ENCODE data around the gene AMBRA1. TPM values are rescaled to one million over a fixed set of nuclear protein-coding genes. Genes with fewer than 3 reads are reported as not detected.

The AMBRA1 gene, protein sequence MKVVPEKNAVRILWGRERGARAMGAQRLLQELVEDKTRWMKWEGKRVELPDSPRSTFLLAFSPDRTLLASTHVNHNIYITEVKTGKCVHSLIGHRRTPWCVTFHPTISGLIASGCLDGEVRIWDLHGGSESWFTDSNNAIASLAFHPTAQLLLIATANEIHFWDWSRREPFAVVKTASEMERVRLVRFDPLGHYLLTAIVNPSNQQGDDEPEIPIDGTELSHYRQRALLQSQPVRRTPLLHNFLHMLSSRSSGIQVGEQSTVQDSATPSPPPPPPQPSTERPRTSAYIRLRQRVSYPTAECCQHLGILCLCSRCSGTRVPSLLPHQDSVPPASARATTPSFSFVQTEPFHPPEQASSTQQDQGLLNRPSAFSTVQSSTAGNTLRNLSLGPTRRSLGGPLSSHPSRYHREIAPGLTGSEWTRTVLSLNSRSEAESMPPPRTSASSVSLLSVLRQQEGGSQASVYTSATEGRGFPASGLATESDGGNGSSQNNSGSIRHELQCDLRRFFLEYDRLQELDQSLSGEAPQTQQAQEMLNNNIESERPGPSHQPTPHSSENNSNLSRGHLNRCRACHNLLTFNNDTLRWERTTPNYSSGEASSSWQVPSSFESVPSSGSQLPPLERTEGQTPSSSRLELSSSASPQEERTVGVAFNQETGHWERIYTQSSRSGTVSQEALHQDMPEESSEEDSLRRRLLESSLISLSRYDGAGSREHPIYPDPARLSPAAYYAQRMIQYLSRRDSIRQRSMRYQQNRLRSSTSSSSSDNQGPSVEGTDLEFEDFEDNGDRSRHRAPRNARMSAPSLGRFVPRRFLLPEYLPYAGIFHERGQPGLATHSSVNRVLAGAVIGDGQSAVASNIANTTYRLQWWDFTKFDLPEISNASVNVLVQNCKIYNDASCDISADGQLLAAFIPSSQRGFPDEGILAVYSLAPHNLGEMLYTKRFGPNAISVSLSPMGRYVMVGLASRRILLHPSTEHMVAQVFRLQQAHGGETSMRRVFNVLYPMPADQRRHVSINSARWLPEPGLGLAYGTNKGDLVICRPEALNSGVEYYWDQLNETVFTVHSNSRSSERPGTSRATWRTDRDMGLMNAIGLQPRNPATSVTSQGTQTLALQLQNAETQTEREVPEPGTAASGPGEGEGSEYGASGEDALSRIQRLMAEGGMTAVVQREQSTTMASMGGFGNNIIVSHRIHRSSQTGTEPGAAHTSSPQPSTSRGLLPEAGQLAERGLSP (N-terminal part only)
- 15.3 and 17.2 TPM in 2 replicates for total RNA-seq (2014; rRNA removed; shearing (Covaris generic))
- polyA plus RNA-seq (2015; cell fraction: cytosol; rRNA removed): 9.2 and 12.1 TPM in 2 replicates
- polyA plus RNA-seq (2015; cell fraction: nucleus; rRNA removed): 20.5 and 27.2 TPM in 2 replicates

DNA sequence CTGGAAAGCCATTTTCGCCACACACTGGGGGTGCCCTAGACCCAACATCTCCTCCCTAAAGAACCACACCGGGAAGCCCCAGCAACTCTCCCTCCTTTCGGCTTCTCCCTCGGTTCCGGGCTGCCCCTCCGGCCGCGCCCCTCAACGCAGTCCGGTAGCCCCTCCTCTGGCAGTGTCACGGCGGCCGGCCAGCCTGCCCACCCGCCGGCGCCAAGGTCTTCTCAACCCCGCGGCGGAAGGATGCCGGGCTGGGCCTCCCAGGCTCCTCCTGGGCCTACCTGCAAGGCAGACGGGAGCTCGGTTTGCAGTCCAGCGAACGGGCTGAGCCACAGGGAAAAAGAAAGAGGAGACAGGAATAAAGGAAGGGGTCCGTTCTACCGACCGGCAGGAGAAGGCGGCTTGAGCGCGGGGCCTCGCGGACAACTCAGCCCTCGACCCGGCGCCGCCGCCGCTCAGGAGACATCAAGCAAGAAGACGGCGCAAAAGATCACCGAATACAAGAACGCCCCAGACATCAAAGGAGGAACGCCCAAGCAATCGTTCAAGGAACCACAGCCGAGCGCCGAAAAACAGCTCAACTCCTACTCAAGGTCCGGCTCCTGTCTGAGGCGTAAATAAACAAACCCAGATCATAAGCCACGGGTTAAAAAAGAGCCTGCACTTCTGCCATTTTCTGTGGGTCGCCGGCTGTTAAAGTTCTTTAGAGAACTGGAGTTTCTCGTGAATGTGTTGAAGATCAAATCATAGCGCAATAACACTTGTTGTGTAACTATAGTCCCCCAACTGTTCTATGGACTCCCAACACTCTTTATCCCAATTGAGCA is at the start of gene AMBRA1:
Gene AMBRA1 (minus strand): TSS at position 474 of the 824 bp plus-strand sequence. CDS start 45,643 bp downstream, outside the sequence.
- peak; percentile 93 for DNase-seq (ENCODE audit: low read depth)

DNA sequence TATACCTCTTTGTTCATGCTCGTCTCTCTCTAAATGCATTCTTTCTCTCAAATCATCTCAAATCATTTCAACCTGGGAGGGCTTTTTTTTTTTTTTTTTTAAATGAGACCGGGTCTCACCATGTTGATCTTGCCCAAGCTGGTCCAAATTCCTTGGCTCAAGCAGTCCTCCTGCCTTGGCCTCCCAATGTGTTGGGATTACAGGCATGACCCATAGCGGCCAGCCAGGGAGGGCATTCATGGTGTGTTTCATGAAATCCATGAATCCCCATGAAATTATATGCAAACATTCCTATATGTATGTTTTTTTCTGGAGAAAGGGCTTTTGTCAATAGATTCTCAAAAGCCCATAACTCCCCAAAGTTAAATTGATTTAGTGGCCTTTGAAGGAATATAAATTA is 49.7 kb upstream of the AMBRA1 start:
- no peak for DNase-seq (ENCODE audit: low read depth)

DNA sequence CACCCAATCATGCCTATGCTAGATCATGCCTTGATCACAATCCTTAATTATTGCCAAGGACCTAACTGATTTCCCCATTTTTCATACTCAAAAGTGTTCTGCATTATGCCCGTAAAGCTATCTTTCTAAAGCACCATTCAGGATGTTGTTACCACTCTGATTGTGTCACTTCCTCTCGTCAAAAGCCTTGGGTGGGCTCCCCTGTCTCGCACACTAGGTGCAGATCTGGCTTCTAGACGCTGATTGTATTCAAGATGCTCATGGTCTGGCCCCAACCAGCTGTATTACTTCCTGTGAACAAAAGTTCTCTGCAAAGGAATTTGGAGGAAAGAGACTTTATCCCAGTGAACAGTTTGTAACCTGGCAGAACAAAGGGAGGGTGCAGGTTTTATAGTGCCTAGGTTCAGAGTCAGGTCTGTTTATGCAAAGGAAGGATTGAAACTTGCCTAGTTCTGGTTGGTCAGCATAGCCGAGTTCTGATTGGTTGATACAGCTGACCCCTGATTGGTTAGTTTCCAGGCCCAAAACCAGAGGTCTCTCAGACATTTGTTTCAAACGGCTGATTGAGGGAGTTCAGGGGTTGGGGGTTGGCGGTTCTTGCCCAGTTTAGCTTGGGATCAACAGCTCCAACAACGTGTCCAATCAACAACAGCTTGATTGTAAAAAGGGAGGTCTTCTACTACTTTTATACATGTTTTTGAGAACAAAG is 49.0 kb upstream of the AMBRA1 start:
- DNase-seq (ENCODE audit: low read depth): no peak

DNA sequence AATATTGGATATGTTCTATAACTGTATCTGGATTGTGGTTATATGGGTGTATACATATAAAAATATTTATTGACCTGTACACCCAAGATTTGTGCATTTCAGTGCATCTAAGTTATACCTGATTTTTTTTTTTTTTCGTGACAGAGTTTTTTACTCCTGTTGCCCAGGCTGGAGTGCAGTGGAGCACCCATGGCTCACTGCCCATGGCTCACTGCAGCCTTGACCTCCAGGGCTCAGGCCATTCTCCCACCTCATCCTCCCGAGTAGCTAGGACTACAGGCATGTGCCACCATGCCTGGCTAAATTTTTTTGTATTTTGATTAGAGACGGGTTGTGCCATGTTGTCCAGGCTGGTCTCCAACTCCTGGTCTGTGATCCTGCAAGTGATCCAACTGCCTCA is 47.8 kb upstream of the AMBRA1 start:
- no peak for DNase-seq (ENCODE audit: low read depth)

DNA sequence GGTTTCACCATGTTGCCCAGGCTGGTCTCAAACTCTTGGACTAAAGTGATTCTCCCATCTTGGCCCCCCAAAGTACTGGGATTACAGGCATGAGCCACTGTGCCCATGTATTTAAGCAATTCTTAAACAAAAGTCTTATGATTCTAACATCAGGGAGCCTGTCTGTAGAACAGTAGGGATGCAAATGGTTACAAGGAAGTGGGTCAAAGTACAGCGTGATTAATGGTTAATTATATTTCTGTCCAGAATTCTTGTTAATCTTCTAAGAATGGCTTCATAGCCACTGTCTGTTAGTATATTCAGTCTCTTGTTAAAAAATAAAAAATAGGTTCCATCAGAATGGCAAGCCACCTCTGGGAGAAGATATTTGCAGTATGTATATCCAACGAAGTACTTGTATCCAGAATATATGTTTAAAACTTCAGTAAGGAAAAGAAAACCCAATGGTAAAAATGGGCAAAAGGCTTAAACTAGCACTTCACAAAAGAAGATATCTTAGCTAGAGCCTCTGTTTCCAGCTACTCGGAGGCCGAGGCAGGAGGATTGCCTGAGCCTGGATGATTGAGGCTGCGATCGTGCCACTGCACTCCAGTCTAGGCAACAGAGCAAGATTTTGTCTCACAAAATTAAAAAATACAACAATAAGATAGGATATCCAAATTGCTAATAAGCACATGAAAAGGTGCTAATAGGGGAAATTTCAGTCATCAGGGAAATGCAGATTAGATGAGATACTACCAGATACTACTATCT is 46.4 kb upstream of the AMBRA1 start:
- no peak for DNase-seq (ENCODE audit: low read depth)

DNA sequence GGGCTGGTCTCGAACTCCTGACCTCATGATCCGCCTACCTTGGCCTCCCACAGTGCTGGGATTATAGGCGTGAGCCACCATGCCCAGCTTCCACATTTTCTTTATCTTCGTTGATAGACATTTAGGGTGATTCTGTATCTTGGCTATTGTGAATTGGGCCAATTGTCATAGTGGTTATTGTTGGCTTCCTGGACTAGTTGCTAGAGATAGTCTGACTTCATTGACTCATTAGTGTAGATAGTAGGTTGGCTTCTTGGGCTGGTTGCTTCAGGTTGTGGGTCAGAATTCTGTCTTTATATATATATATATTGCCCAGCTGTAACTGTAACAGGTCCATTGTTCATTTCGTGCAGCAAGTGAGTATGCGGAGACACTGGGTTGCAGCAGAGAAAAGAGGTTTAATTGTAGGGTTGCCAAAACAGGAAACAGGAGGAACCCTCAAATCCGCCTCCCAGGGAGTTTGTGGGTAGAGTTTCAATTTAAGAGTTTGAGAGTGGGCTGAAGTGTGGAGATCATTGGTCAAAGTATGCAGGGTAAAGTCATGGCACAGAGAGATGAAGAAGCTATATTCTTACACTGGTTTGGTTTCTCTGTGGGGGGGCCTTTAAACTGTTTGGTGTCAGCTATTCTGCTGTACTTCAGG is 45.5 kb upstream of the AMBRA1 start:
- DNase-seq (ENCODE audit: low read depth): no peak

DNA sequence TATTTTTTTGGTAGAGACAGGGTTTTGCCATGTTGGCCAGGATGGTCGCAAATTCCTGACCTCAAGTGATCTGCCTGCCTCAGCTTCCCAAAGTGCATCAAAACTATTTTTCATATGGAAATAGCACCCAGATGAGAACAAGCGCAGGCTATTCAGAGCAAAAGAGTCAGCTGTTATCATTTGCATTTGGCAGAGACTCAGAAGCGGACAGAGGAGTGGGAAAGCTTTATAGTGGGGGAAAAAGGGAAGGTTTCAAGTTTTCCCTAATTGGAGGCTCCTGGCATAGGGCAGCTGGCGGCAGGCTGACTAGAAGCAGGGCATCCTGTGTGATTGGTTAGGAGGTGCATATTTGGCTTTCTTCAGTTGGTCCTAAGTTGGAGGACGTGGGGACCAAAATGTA is 43.7 kb upstream of the AMBRA1 start:
- no peak for DNase-seq (ENCODE audit: low read depth)

DNA sequence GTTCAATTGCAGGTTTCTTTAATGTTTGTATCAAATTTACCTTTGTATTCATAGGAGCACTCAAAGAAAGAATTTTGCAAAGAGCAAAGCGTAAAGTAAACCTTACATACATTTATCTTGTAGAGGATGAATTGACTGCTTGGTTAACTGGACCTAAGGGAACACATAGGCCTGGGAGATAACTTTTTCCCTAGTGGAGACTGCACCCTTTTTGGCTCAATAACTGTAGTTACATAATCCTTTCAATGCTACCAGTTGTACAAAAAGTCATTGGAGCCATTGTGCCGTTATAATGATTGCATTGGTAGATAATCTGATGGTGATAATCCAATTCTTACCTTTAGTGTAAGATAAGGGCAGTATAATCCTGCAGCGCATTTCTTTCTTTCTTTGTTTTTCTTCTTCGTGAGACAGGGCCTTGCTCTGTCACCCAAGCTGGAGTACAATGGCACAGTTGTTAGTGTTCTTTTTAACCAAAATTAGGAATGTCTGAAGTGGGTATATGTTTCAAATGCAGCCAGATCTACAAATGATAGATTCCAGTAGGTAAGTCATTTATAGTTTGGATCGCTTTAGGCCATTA is 41.8 kb upstream of the AMBRA1 start:
- no peak for DNase-seq (ENCODE audit: low read depth)

DNA sequence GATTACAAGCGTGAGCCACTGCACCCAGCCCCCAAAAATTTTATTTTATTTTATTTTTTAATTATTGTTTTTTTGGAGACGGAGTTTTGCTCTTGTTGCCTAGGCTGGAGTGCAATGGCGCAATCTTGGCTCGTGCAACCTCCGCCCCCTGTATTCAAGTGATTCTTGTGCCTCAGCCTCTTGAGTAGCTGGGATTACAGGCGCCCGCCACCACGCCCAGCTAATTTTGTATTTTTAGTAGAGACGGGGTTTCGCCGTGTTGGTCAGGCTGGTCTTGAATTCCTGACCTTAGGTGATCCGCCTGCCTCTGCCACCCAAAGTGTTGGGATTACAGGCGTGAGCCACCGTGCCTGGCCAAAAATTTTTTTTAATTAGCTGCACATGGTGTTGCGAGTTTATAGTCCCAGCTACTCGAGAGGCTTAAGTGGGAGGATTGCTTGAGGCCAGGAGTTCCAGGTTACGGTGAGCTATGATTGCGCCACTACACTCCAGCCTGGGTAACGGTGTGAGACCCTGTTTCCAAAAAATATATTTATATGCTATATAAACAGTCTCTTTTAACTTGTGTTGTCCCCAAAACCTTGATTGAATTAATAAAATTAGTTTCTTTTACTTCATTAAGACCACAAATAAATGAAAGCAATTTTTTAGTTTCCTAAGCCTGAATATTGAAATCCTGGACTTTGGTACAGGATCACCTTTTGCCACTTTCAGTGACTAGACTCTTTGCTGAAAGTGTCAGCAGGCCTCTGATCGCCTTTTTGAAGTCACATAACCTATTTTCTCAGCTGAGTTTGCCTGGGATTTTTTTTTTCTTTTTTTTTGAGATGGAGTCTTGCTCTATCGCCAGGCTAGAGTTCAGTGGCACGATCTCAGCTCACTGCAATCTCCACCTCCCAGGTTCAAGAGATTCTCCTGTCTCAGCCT is 39.7 kb upstream of the AMBRA1 start:
- DNase-seq (ENCODE audit: low read depth): no peak

DNA sequence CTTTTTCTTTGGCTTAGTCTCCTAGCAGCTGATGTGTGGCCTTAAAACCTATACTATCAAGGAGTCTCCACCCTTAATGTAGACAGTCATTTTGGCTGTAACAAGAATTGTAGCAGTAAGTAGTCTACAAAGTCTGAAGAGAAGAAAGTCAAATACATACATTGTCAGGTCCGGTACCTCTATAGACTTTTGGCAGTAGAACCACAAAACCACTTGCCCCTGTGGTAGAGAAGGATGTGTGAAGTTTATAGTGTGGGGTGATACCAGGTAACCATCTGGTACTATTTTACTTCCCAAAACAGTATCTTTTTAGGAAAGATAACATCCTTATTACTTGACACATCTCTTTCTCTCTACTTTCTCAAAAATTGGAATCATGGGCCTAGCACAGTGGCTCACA is 38.7 kb upstream of the AMBRA1 start:
- DNase-seq (ENCODE audit: low read depth): no peak

DNA sequence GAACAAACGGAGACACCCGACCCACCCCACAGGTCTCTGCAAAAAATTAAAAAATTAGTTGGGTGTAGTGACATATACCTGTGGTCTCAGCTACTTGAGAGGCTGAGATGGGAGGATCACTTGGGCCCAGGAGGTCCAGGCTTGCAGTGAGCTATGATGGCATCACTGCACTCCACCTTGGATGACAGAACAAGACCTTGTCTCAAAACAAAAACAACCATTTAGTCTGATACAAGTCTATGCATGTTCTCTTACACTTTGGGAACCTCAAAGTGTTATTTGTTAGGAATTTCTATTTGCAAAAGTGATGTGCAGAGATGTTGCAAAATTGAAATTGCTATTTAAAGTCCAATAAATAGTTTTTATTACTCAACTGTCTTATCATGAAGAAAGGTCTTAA is 37.9 kb upstream of the AMBRA1 start:
- DNase-seq (ENCODE audit: low read depth): no peak

DNA sequence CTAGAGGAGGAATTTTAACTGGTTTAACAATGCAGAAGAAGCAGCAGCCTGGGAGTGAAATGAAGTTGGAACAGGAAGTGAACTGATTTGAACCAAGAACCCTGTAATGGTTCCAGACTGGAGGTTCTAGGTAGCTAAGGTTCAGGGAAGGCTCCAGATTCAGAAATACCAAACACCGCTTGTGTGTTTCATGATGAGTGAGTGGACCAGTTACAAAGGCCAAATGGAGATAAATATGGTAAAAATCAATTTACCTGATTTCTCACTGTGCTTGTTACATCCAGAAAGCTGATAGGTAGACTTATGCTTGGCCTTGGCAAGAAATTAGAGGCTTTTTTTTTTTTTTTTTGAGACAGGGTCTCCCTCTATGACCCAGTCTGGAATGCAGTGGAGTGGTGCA is 36.4 kb upstream of the AMBRA1 start:
- no peak for DNase-seq (ENCODE audit: low read depth)

DNA sequence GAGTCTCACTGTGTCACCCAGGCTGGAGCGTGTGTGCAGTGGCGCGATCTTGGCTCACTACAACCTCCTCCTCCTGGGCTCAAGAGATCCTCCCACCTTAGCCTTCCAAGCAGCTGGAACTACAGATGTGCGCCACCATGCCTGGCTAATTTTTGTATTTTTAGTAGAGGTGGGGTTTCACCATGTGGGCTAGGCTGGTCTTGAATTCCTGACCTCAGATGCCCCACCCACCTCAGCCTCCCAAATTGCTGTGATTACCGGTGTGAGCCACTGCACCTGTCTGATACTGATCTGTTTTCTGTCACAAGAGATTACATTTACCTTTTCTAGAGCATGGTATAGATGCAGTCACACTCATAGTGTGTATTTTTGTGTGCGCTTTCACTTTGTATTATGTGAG is 35.1 kb upstream of the AMBRA1 start:
- no peak for DNase-seq (ENCODE audit: low read depth)

DNA sequence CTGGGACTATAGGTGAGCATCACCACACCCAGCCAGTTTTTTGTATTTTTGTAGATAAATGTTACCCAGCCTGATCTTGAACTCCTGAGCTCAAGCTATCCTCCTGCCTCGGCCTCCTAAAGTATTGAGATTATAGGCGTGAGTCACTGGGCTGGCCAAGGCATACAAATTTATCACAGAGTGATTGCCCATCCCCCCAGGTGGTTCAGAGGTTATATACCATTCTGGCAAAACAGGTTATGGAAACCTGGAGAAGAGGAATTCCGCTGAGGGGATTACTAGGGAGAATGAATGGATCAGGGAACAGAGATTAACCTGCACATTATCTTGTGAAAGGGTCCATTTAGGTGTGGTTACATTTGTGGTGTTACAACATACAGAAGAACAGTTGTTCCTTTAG is 31.6 kb upstream of the AMBRA1 start:
- DNase-seq (ENCODE audit: low read depth): no peak

DNA sequence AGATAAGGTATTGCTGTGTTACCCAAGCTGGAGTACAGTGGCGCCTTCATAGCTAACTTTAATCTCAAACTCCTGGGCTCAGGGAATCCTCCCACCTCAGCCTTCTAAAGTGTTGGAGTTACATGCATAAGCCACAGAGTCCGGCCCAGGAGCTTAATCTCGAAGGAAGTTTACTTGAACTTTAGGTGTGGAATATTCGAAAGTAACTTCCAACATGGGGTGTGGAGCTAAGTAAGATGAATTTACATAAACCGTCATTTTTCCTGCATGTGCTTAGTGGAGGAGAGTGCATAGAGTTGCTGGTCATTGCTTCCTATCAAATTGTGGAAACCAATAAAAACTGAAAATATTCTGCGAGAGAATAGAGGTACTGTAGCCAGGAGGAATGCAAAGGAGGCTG is 25.0 kb upstream of the AMBRA1 start:
- no peak for DNase-seq (ENCODE audit: low read depth)

DNA sequence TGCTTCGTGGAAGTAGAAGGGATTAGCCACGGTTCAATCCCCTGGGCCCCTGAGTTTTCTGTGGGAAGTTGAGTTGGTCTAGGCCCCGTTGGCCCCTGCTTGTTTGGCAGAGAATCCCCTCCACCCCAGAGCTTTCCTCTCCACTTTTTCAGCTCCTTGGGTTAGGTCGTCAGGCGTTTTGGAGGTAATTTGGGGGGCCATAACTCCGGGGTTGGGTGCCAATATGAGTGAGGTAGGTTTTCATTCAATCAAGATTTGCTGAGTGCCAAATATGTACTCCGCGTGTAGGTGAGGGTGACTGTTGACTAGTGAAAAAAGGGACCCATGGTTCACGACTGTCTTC is 24.1 kb upstream of the AMBRA1 start:
- DNase-seq (ENCODE audit: low read depth): no peak

Data from HT1080 (cell line).